IMR-90 (cell line): ENCODE measurements around the gene PLEKHG2.

Experiments
- ELK1 ChIP-seq: fragments of 150-350 bp; IDR thresholded peaks from 2 replicates; pipeline ENCODE4 v1.6.1; 2016; ENCODE audit warnings: low read depth, mild to moderate bottlenecking, low read length, moderate library complexity, borderline replicate concordance
- MXI1 ChIP-seq: IDR thresholded peaks from 2 replicates; pipeline ENCODE4 v1.6.1; 2012; ENCODE audit warnings: low read depth, mild to moderate bottlenecking, low read length, moderate library complexity, borderline replicate concordance
- POLR2A ChIP-seq: IDR thresholded peaks from 2 replicates; pipeline ENCODE4 v1.6.1; 2012; ENCODE audit warnings: mild to moderate bottlenecking, low read depth, low read length
- RAD21 ChIP-seq: IDR thresholded peaks from 2 replicates; pipeline ENCODE4 v1.6.1; 2012; ENCODE audit warnings: low read length, improper control_type of control experiment
- RCOR1 ChIP-seq: IDR thresholded peaks from 2 replicates; pipeline ENCODE4 v1.6.1; 2012; ENCODE audit warnings: mild to moderate bottlenecking, low read length, improper control_type of control experiment; ENCODE audit not compliant: insufficient replicate concordance
- RFX5 ChIP-seq: IDR thresholded peaks from 2 replicates; pipeline ENCODE4 v1.8.0; 2012; ENCODE audit warnings: low read depth, mild to moderate bottlenecking, low read length, moderate library complexity
- SMC3 ChIP-seq: fragments of 150-350 bp; IDR thresholded peaks from 2 replicates; pipeline ENCODE4 v1.6.1; 2016; ENCODE audit warnings: low read depth, mild to moderate bottlenecking, antibody characterized with exemption, low read length, moderate library complexity
- USF2 ChIP-seq: fragments of 150-350 bp; IDR thresholded peaks from 2 replicates; pipeline ENCODE4 v1.6.1; 2017; ENCODE audit warnings: mild to moderate bottlenecking, antibody characterized with exemption, low read length, low read depth
- TF ChIP-seq, protein P1 (sequence below): conservative IDR thresholded peaks from 2 replicates; pipeline ENCODE4 v1.5.1; 2012; ENCODE audit warnings: mild to moderate bottlenecking, low read depth, low read length, improper control_type of control experiment

GRCh38 chr19:39417463-39418181 is 5.2 kb downstream of the PLEKHG2 start:
- no peak for TF ChIP-seq POLR2A
- TF ChIP-seq RAD21, result no peak
- TF ChIP-seq, protein P1, sequence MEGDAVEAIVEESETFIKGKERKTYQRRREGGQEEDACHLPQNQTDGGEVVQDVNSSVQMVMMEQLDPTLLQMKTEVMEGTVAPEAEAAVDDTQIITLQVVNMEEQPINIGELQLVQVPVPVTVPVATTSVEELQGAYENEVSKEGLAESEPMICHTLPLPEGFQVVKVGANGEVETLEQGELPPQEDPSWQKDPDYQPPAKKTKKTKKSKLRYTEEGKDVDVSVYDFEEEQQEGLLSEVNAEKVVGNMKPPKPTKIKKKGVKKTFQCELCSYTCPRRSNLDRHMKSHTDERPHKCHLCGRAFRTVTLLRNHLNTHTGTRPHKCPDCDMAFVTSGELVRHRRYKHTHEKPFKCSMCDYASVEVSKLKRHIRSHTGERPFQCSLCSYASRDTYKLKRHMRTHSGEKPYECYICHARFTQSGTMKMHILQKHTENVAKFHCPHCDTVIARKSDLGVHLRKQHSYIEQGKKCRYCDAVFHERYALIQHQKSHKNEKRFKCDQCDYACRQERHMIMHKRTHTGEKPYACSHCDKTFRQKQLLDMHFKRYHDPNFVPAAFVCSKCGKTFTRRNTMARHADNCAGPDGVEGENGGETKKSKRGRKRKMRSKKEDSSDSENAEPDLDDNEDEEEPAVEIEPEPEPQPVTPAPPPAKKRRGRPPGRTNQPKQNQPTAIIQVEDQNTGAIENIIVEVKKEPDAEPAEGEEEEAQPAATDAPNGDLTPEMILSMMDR, result no peak
- no peak for TF ChIP-seq RFX5
- no peak for TF ChIP-seq ELK1
- TF ChIP-seq USF2, result no peak
- TF ChIP-seq MXI1, result no peak
- no peak for TF ChIP-seq RCOR1
- TF ChIP-seq SMC3, result no peak
